Hepatocyte (in vitro differentiated cells): ENCODE results near the gene FCRL4. TPM values are rescaled to one million over a fixed set of nuclear protein-coding genes. Genes with fewer than 3 reads are reported as not detected.

Source experiments
- DNase-seq: peaks from one replicate; pipeline ENCODE4 v3.0.0-alpha.2; 2016; ENCODE audit warnings: low spot score
- H2AFZ ChIP-seq: fragments of 200-600 bp; sonication (generic); 2 replicates; pipeline ENCODE4 v1.6.0; 2016; ENCODE audit warnings: antibody characterized with exemption, mild to moderate bottlenecking
- H3K27ac ChIP-seq: fragments of 200-600 bp; sonication (generic); 2 replicates; pipeline ENCODE4 v1.5.1; 2016; ENCODE audit warnings: mild to moderate bottlenecking
- H3K27me3 ChIP-seq: fragments of 200-600 bp; sonication (generic); 2 replicates; pipeline ENCODE4 v1.6.1; 2016
- H3K36me3 ChIP-seq: fragments of 200-600 bp; sonication (generic); replicated peaks from 2 replicates; pipeline ENCODE4 v1.5.1; 2016; ENCODE audit warnings: low read depth; ENCODE audit not compliant: insufficient read depth
- H3K4me1 ChIP-seq: fragments of 200-600 bp; sonication (generic); 2 replicates; pipeline ENCODE4 v1.5.1; 2016; ENCODE audit warnings: mild to moderate bottlenecking, moderate library complexity; ENCODE audit not compliant: insufficient read depth
- H3K4me2 ChIP-seq: fragments of 200-600 bp; sonication (generic); 2 replicates; pipeline ENCODE4 v1.6.0; 2016
- H3K4me3 ChIP-seq: fragments of 200-600 bp; sonication (generic); 2 replicates; pipeline ENCODE4 v1.5.1; 2016; ENCODE audit warnings: mild to moderate bottlenecking
- H3K79me2 ChIP-seq: fragments of 200-600 bp; sonication (generic); 2 replicates; pipeline ENCODE4 v1.6.0; 2017; ENCODE audit warnings: mild to moderate bottlenecking
- H3K9me2 ChIP-seq: fragments of 200-600 bp; sonication (generic); replicated peaks from 2 replicates; pipeline ENCODE4 v1.6.0; 2017; ENCODE audit warnings: mild to moderate bottlenecking; ENCODE audit not compliant: insufficient read depth
- H3K9me3 ChIP-seq: fragments of 200-600 bp; sonication (generic); 2 replicates; pipeline ENCODE4 v1.5.1; 2016; ENCODE audit warnings: low read depth, mild to moderate bottlenecking
- H4K20me1 ChIP-seq: fragments of 200-600 bp; sonication (generic); 2 replicates; pipeline ENCODE4 v1.6.0; 2016; ENCODE audit warnings: mild to moderate bottlenecking; ENCODE audit not compliant: insufficient read depth, poor library complexity, severe bottlenecking
- CTCF ChIP-seq: fragments of 200-600 bp; sonication (generic); IDR thresholded peaks from 2 replicates; pipeline ENCODE4 v1.5.1; 2016; ENCODE audit warnings: antibody characterized with exemption, mild to moderate bottlenecking; ENCODE audit not compliant: poor library complexity
- EZH2 ChIP-seq: fragments of 200-600 bp; sonication (generic); IDR thresholded peaks from 2 replicates; pipeline ENCODE4 v1.6.1; 2016; ENCODE audit warnings: antibody characterized with exemption, mild to moderate bottlenecking, borderline replicate concordance
- EZH2phosphoT487 ChIP-seq: fragments of 200-600 bp; sonication (generic); IDR thresholded peaks from one replicate; pipeline ENCODE4 v1.6.1; 2018; ENCODE audit warnings: antibody characterized with exemption, mild to moderate bottlenecking, low read depth, moderate library complexity; ENCODE audit not compliant: unreplicated experiment, severe bottlenecking
- WGBS: methylation state at CpG from one replicate; pipeline ENCODE4 v1.1.6; 2016; ENCODE audit warnings: low lambda C conversion rate; ENCODE audit errors: missing lambda C conversion rate; 5-methylcytosine and 5-hydroxymethylcytosine counted together
- polyA plus RNA-seq: library from polyadenylated mRNA; unstranded; fragments of >200 nt; fragmentation: Nextera tagmentation; extraction: Ambion mirVana; gene quantifications from 2 replicates; pipeline ENCODE4 v1.2.1, GENCODE V29; 2016
- total RNA-seq: library from RNA; depleted of rRNA; stranded (reverse); fragments of >200 nt; gene quantifications from 2 replicates; pipeline ENCODE4 v1.2.3, GENCODE V29; 2014

Gene FCRL4
- total and polyA plus RNA-seq, 2 experiments from 2014 or later: not detected

DNA sequence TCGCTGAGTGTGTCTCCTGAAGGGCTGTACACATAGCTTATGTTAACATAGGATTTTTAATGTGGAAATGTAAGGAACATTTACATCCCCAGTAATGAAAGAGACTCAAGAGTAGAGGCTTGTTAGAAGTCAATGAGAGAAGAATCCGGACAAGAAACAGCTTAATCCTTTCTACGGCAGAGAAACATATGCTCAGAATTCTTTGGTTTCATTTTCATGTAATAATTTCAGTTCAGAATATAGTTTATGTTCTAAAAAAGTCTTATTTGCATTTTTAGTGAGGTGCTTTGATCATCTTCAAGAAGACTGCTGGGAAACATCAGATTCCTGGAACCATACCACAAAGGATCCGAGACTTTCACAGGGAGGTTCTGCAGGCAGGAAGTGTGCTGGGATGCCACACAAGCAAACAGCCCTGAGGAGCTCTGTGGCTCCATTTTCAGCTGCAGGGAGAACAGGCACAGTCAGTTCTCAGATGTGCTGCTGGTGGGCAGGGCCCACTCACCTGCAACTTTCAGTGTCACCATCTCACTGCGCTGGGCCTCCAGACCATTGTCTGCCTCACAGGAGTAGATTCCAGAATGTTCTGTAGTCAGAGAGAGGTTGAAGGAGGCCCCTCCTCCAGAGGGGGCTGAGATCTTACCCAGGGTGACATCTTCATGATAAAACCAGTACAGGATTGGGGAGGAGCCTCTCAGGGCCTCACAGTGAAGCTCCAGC lies 74.0 kb downstream of the FCRL4 start:
- no peak overlapping the region for H3K27ac ChIP-seq
- no peaks in the 10 kb centered on the region for H3K9me3 ChIP-seq
- 88% methylated on average over 5 of the region's 5 CpGs for WGBS
- DNase-seq: no peak
- H3K4me3 ChIP-seq: no peak overlapping the region
- no peaks in the 10 kb centered on the region for H3K9me2 ChIP-seq
- no peak overlapping the region for H3K4me2 ChIP-seq
- H3K36me3 ChIP-seq: no peaks in the 10 kb centered on the region
- no peak overlapping the region for H2AFZ ChIP-seq
- no peaks in the 10 kb centered on the region for H3K27me3 ChIP-seq
- no peaks in the 10 kb centered on the region for H3K4me1 ChIP-seq
- no peaks in the 10 kb centered on the region for H3K79me2 ChIP-seq
- TF ChIP-seq EZH2phosphoT487: no peak
- TF ChIP-seq EZH2: no peak
- TF ChIP-seq CTCF: no peak
- no peaks in the 10 kb centered on the region for H4K20me1 ChIP-seq

Other genes starting within 250 kb of the FCRL4 start
- not detected in 2 replicates for gene FCRL5, start 45.6 kb downstream of the FCRL4 start, total RNA-seq
- gene FCRL5, start 45.6 kb downstream of the FCRL4 start, polyA plus RNA-seq: not detected in 2 replicates
- gene FCRL3, start 102.7 kb upstream of the FCRL4 start, total RNA-seq: not detected in 2 replicates
- not detected in 2 replicates for gene FCRL3, start 102.7 kb upstream of the FCRL4 start, polyA plus RNA-seq
- gene FCRL2, start 179.0 kb upstream of the FCRL4 start, total RNA-seq: 0.13 TPM in 1 of 2 replicates, not detected in the other
- gene FCRL2, start 179.0 kb upstream of the FCRL4 start, polyA plus RNA-seq: not detected in 2 replicates
- not detected in 2 replicates for gene FCRL1, start 222.0 kb upstream of the FCRL4 start, total RNA-seq
- not detected in 2 replicates for gene FCRL1, start 222.0 kb upstream of the FCRL4 start, polyA plus RNA-seq
- not detected in 2 replicates for gene CD5L, start 243.7 kb upstream of the FCRL4 start, total RNA-seq
- gene CD5L, start 243.7 kb upstream of the FCRL4 start, polyA plus RNA-seq: not detected in 2 replicates